HCT116 (cell line): ENCODE measurements around the gene KRTAP9-1. TPM values are rescaled to one million over a fixed set of nuclear protein-coding genes. Genes with fewer than 3 reads are reported as not detected.
"Not testable (repeated sequence)": the region's sequence is repeated elsewhere in the genome, so short reads cannot be mapped to it uniquely, and the experiment has no call there.

Experiments
- ATAC-seq: fragments of 200-7000 bp; cut with Tn5 transposase; 2 replicates; pipeline ENCODE4 v1.9.1; 2020; ENCODE audit warnings: mild to moderate bottlenecking, moderate library complexity
- Bru-seq: library from RNA; stranded (reverse); fragments of 400-500 nt; gene quantifications from one replicate; lab custom pipeline; 2021; lab: Mats Ljungman, UMichigan
- BruChase-seq, 2 experiments: library from RNA; stranded (reverse); fragments of 400-500 nt; gene quantifications; one replicate each; lab custom pipeline; 2021; lab: Mats Ljungman, UMichigan
- BruUV-seq: library from RNA; stranded (reverse); fragments of 400-500 nt; replicated peaks from 2 replicates; lab custom pipeline; 2021; lab: Mats Ljungman, UMichigan
- CTCF ChIA-PET: fragments of 300-600 bp; sonication (Branson Sonifier 250); formaldehyde crosslinking; loops from one replicate; lab custom pipeline; 2021; ENCODE audit warnings: antibody characterized with exemption; lab: Charles Lee
- POLR2A ChIA-PET: fragments of 300-600, 350-600 bp; sonication (Branson Sonifier 250); formaldehyde crosslinking; loops from one replicate; lab custom pipeline; 2021; ENCODE audit warnings: antibody characterized with exemption; lab: Charles Lee
- RAD21 ChIA-PET, 2 experiments: fragments of 300-600 bp; sonication (Branson Sonifier 250); formaldehyde crosslinking; loops; one replicate each; lab custom pipeline; 2023; ENCODE audit warnings: low total read pairs in 2 of 2; ENCODE audit not compliant: uncharacterized antibody in 2 of 2, unreplicated experiment in 2 of 2, low non-redundant PET in 1 of 2; lab: Charles Lee
- DNase-seq: peaks from one replicate; pipeline ENCODE4 v3.0.0-alpha.2; 2010; ENCODE audit warnings: low read depth, low spot score
- H2AFZ ChIP-seq: fragments of 200-600 bp; shearing (Covaris generic), sonication (generic); 2 replicates; pipeline ENCODE4 v1.6.1; 2017; ENCODE audit warnings: low read depth, mixed run types, mixed read lengths, antibody characterized with exemption, low read length; ENCODE audit not compliant: poor library complexity, severe bottlenecking
- H3K27ac ChIP-seq: 2 replicates; pipeline ENCODE4 v1.5.1; 2012; ENCODE audit warnings: low read depth, low read length
- H3K27me3 ChIP-seq: fragments of 200-600 bp; sonication (generic); 2 replicates; pipeline ENCODE4 v1.6.1; 2016; ENCODE audit warnings: mixed run types, low read length, mixed read lengths; ENCODE audit not compliant: insufficient read depth
- H3K36me3 ChIP-seq, 2 experiments: fragments of 200-500 bp in 1 of 2; fragments of 200-600 bp in 1 of 2; sonication (Bioruptor generic) in 1 of 2; sonication (generic) in 1 of 2; 2 replicates each; pipeline versions ENCODE4 v1.5.1 to v1.6.1; 2014 to 2016; ENCODE audit warnings: low read length in 2 of 2, inconsistent platforms in 1 of 2, mixed read lengths in 1 of 2, mixed run types in 1 of 2; ENCODE audit not compliant: insufficient read depth in 2 of 2, control insufficient read depth in 1 of 2
- H3K4me1 ChIP-seq, 2 experiments: fragments of 200-600 bp in 1 of 2; sonication (generic) in 1 of 2; 2 replicates each; pipeline versions ENCODE4 v1.5.1 to v1.6.1; 2012 to 2017; ENCODE audit warnings: low read length in 2 of 2, inconsistent platforms in 1 of 2, mild to moderate bottlenecking in 1 of 2, mixed read lengths in 1 of 2, mixed run types in 1 of 2, moderate library complexity in 1 of 2; ENCODE audit not compliant: insufficient read depth in 2 of 2, control insufficient read depth in 1 of 2
- H3K4me2 ChIP-seq: fragments of 200-600 bp; sonication (generic); 2 replicates; pipeline ENCODE4 v1.6.1; 2017; ENCODE audit warnings: mixed run types, low read length, mixed read lengths
- H3K4me3 ChIP-seq, 2 experiments: fragments of 200-600 bp in 1 of 2; sonication (generic) in 1 of 2; replicated peaks in 1 of 2; 2 replicates each; pipeline ENCODE4 v1.5.1; 2011 to 2016; ENCODE audit warnings: low read length in 2 of 2, control low read depth in 1 of 2, low read depth in 1 of 2, mild to moderate bottlenecking in 1 of 2, mixed read lengths in 1 of 2, mixed run types in 1 of 2
- H3K79me2 ChIP-seq: fragments of 200-600 bp; sonication (generic); 2 replicates; pipeline ENCODE4 v1.6.1; 2017; ENCODE audit warnings: mild to moderate bottlenecking, mixed run types, low read length, moderate library complexity, mixed read lengths; ENCODE audit not compliant: insufficient read depth
- H3K9ac ChIP-seq: fragments of 200-600 bp; sonication (generic); 2 replicates; pipeline ENCODE4 v1.6.1; 2016; ENCODE audit warnings: low read length, mixed read lengths
- H3K9me2 ChIP-seq: fragments of 200-600 bp; sonication (generic), shearing (Covaris generic); 2 replicates; pipeline ENCODE4 v1.6.1; 2017; ENCODE audit warnings: mixed run types, mild to moderate bottlenecking, moderate library complexity; ENCODE audit not compliant: insufficient read depth
- H3K9me3 ChIP-seq, 2 experiments: fragments of 200-500 bp in 1 of 2; fragments of 200-600 bp in 1 of 2; sonication (Bioruptor generic) in 1 of 2; sonication (generic) in 1 of 2; 2 replicates each; pipeline ENCODE4 v1.6.1; 2014 to 2017; ENCODE audit warnings: low read length in 2 of 2, mixed read lengths in 2 of 2, inconsistent platforms in 1 of 2, low read depth in 1 of 2, mild to moderate bottlenecking in 1 of 2, mixed run types in 1 of 2, moderate library complexity in 1 of 2; ENCODE audit not compliant: control insufficient read depth in 1 of 2, insufficient read depth in 1 of 2
- H4K20me1 ChIP-seq: fragments of 200-600 bp; sonication (generic), shearing (Covaris generic); 2 replicates; pipeline ENCODE4 v1.6.1; 2017; ENCODE audit warnings: mixed run types, mild to moderate bottlenecking, moderate library complexity; ENCODE audit not compliant: insufficient read depth
- CBX3 ChIP-seq: IDR thresholded peaks from 2 replicates; pipeline ENCODE4 v1.6.1; 2012; ENCODE audit warnings: low read depth
- ELF1 ChIP-seq: IDR thresholded peaks from 2 replicates; pipeline ENCODE4 v1.6.1; 2012; ENCODE audit warnings: low read depth, borderline replicate concordance
- TCF7L2 ChIP-seq: IDR thresholded peaks from 2 replicates; pipeline ENCODE4 v1.7.0; 2011; ENCODE audit warnings: borderline replicate concordance, inconsistent platforms; ENCODE audit not compliant: insufficient read depth, insufficient read length; ENCODE audit errors: extremely low read depth
- ZFX ChIP-seq: fragments of 450-650 bp; IDR thresholded peaks from 2 replicates; pipeline ENCODE4 v1.6.1; 2017
- intact Hi-C: fragments of 100-400 bp; cut with micrococcal nuclease; formaldehyde crosslinking; loops from 2 replicates; pipeline ENCODE4 v1.10.0; 2022
- long read RNA-seq: library from polyadenylated mRNA; unstranded; transcript quantifications from one replicate; pipeline ENCODE4 v2.0.0, GENCODE V29; 2021; ENCODE audit not compliant: unreplicated experiment
- polyA plus RNA-seq: library from polyadenylated mRNA; unstranded; fragments of >200 nt; gene quantifications from 2 replicates; pipeline ENCODE4 v1.2.1, GENCODE V29; 2012; ENCODE audit warnings: missing spikeins
- total RNA-seq: library from RNA; stranded (reverse); gene quantifications from one replicate; pipeline ENCODE4 v1.2.1, GENCODE V29; 2021; ENCODE audit not compliant: unreplicated experiment

The KRTAP9-1 gene
- not detected for total RNA-seq
- not detected in 2 replicates for polyA plus RNA-seq
- not detected for Bru-seq, nascent RNA
- BruChase-seq, experiment 1, labeled RNA remaining after a 6-hour chase, result not detected
- BruChase-seq, experiment 2, labeled RNA remaining after a 2-hour chase, result not detected
- long read RNA-seq, result 0 reads

GRCh38 chr17:41189837-41190318 lies at the start of gene KRTAP9-1:
TSS of gene KRTAP9-1 (plus strand) at chr17:41189887. CDS start at chr17:41189887, 0 bp downstream.
- POLR2A ChIA-PET, H3K9me2 ChIP-seq, BruUV-seq, H3K79me2 ChIP-seq, H3K27me3 ChIP-seq, H3K36me3 ChIP-seq, H4K20me1 ChIP-seq, H3K9me3 ChIP-seq, H2AFZ ChIP-seq, H3K4me2 ChIP-seq, H3K9ac ChIP-seq, ATAC-seq, intact Hi-C loops, CTCF ChIA-PET, H3K27ac ChIP-seq, H3K4me3 ChIP-seq, DNase-seq, RAD21 ChIA-PET: not testable (repeated sequence)
- H3K4me1 ChIP-seq, result peaks cover 0 to 10% of the 10 kb centered on the region in 2 experiments; a peak in 1 of 4 replicates

- BruUV-seq, result no TSS peak
- peak within 1 kb of the TSS; percentile 35 to 49 for H3K4me3 ChIP-seq
- H3K4me2 ChIP-seq, result peak within 1 kb of the TSS; percentile 41
- DNase-seq, result no peak
- ChIA-PET POLR2A (interaction anchor here (1.0 kb wide), 1 partner anchor 56 kb away, joined by 5 read pairs; the partner anchor contains the start of gene KRTAP4-7), RAD21 (no interaction called here), CTCF (no interaction called here)
- no peaks in the 10 kb centered on the region for H3K9me2 ChIP-seq
- H3K27me3 ChIP-seq, result no peaks in the 10 kb centered on the region
- H3K4me1 ChIP-seq, result no peaks in the 10 kb centered on the region; a peak in 1 of 4 replicates
- intact Hi-C loops, result no loop called here
- H3K9ac ChIP-seq, result peak within 1 kb of the TSS; percentile 41; the same call in 1 of the 2 replicates
- no peak within 1 kb of the TSS for H2AFZ ChIP-seq
- TF ChIP-seq ELF1 (no peak), CBX3 (0 out of 2 replicates have a peak, but pooled peaks have one; percentile 14), ZFX (no peak), TCF7L2 (no peak)
- peaks cover 6 to 41% of the 10 kb centered on the region in 2 experiments; a peak in 3 of 4 replicates for H3K9me3 ChIP-seq
- H3K79me2 ChIP-seq, result no peaks in the 10 kb centered on the region
- no peaks in the 10 kb centered on the region for H4K20me1 ChIP-seq
- ATAC-seq, result no peak
- peaks cover 0 to 9% of the 10 kb centered on the region in 2 experiments; a peak in 1 of 4 replicates for H3K36me3 ChIP-seq
- H3K27ac ChIP-seq, result peak within 1 kb of the TSS; percentile 45; the same call in 1 of the 2 replicates
Observed at GRCh38 chr17:41140360-41141131, 49.1 kb upstream of the KRTAP9-1 start, which contains the start of gene KRTAP4-6. TSS of gene KRTAP4-6 (minus strand) at chr17:41140544. CDS start at chr17:41140487, 57 bp downstream.
